ENCODE data around the gene TMLHE.
"Not testable (repeated sequence)": the region's sequence is repeated elsewhere in the genome, so short reads cannot be mapped to it uniquely, and the experiment has no call there.

- TF ChIP-seq CTCF, POLR2A, EP300 (IDR thresholded peaks at IDR 0.05): not testable (repeated sequence)
Measured at GRCh38 chrX:155466269-155466938, 146.3 kb downstream of the TMLHE start.
